Measurements from ENCODE around the gene EVC.

The EVC gene

GRCh38 chr4:5689065-5689464 lies 21.9 kb upstream of the EVC start:
- H3K9me3 ChIP-seq (ENCODE audit: control insufficient read depth in 5 of 5, low read length in 5 of 5) = peaks cover 0 to 4% (median 0%) of the 10 kb centered on the region in 5 donors
- H3K9ac ChIP-seq (ENCODE audit: low read length in 5 of 5) = no peak overlapping the region
- H3K27ac ChIP-seq (ENCODE audit: low read depth, low read length) = no peak overlapping the region
- H3K4me1 ChIP-seq (ENCODE audit: control insufficient read depth in 5 of 5, insufficient read depth in 5 of 5, low read length in 5 of 5) = no peaks in the 10 kb centered on the region
- H3K36me3 ChIP-seq (ENCODE audit: control insufficient read depth in 5 of 5, insufficient read depth in 5 of 5, low read length in 5 of 5) = peaks cover 9 to 59% (median 53%) of the 10 kb centered on the region in 5 donors
- H3K27me3 ChIP-seq (ENCODE audit: control insufficient read depth in 5 of 5, insufficient read depth in 4 of 5, low read length in 5 of 5) = no peaks in the 10 kb centered on the region
- no peak overlapping the region for H3K4me3 ChIP-seq (ENCODE audit: low read depth in 1 of 5, low read length in 5 of 5)

- Histone ChIP-seq H3K27ac (ENCODE audit: low read depth, low read length) (no peak overlapping the region), H3K4me3 (ENCODE audit: low read depth in 1 of 5, low read length in 5 of 5) (no peak overlapping the region), H3K4me1 (ENCODE audit: control insufficient read depth in 5 of 5, insufficient read depth in 5 of 5, low read length in 5 of 5) (no peaks in the 10 kb centered on the region), H3K36me3 (ENCODE audit: control insufficient read depth in 5 of 5, insufficient read depth in 5 of 5, low read length in 5 of 5) (peaks cover 13 to 48% (median 42%) of the 10 kb centered on the region in 5 donors), H3K27me3 (ENCODE audit: control insufficient read depth in 5 of 5, insufficient read depth in 4 of 5, low read length in 5 of 5) (no peaks in the 10 kb centered on the region), H3K9me3 (ENCODE audit: control insufficient read depth in 5 of 5, low read length in 5 of 5) (no peaks in the 10 kb centered on the region), H3K9ac (ENCODE audit: low read length in 5 of 5) (no peak overlapping the region)
These were observed 19.4 kb upstream of the EVC start for GRCh38 chr4:5691491-5692132.

GRCh38 chr4:5693871-5694270 lies 17.1 kb upstream of the EVC start:
- H3K27ac ChIP-seq (ENCODE audit: low read depth, low read length) = no peak overlapping the region
- no peaks in the 10 kb centered on the region for H3K4me1 ChIP-seq (ENCODE audit: control insufficient read depth in 5 of 5, insufficient read depth in 5 of 5, low read length in 5 of 5)
- no peaks in the 10 kb centered on the region for H3K27me3 ChIP-seq (ENCODE audit: control insufficient read depth in 5 of 5, insufficient read depth in 4 of 5, low read length in 5 of 5)
- H3K9me3 ChIP-seq (ENCODE audit: control insufficient read depth in 5 of 5, low read length in 5 of 5) = no peaks in the 10 kb centered on the region
- no peak overlapping the region for H3K9ac ChIP-seq (ENCODE audit: low read length in 5 of 5)
- H3K36me3 ChIP-seq (ENCODE audit: control insufficient read depth in 5 of 5, insufficient read depth in 5 of 5, low read length in 5 of 5) = peaks cover 13 to 45% (median 35%) of the 10 kb centered on the region in 5 donors
- H3K4me3 ChIP-seq (ENCODE audit: low read depth in 1 of 5, low read length in 5 of 5) = no peak overlapping the region

GRCh38 chr4:5696341-5696740 lies 14.7 kb upstream of the EVC start:
- Histone ChIP-seq H3K27ac (ENCODE audit: low read depth, low read length) (no peak overlapping the region), H3K4me3 (ENCODE audit: low read depth in 1 of 5, low read length in 5 of 5) (no peak overlapping the region), H3K4me1 (ENCODE audit: control insufficient read depth in 5 of 5, insufficient read depth in 5 of 5, low read length in 5 of 5) (peaks cover 0 to 4% (median 0%) of the 10 kb centered on the region in 5 donors), H3K36me3 (ENCODE audit: control insufficient read depth in 5 of 5, insufficient read depth in 5 of 5, low read length in 5 of 5) (peaks cover 8 to 32% (median 24%) of the 10 kb centered on the region in 5 donors), H3K9ac (ENCODE audit: low read length in 5 of 5) (no peak overlapping the region), H3K27me3 (ENCODE audit: control insufficient read depth in 5 of 5, insufficient read depth in 4 of 5, low read length in 5 of 5) (no peaks in the 10 kb centered on the region), H3K9me3 (ENCODE audit: control insufficient read depth in 5 of 5, low read length in 5 of 5) (no peaks in the 10 kb centered on the region)

- peaks cover 0 to 4% (median 0%) of the 10 kb centered on the region in 5 donors for H3K4me1 ChIP-seq (ENCODE audit: control insufficient read depth in 5 of 5, insufficient read depth in 5 of 5, low read length in 5 of 5)
- H3K36me3 ChIP-seq (ENCODE audit: control insufficient read depth in 5 of 5, insufficient read depth in 5 of 5, low read length in 5 of 5) = peaks cover 0 to 19% (median 16%) of the 10 kb centered on the region in 5 donors
- no peak overlapping the region for H3K4me3 ChIP-seq (ENCODE audit: low read depth in 1 of 5, low read length in 5 of 5)
- H3K27me3 ChIP-seq (ENCODE audit: control insufficient read depth in 5 of 5, insufficient read depth in 4 of 5, low read length in 5 of 5) = no peaks in the 10 kb centered on the region
- no peak overlapping the region for H3K27ac ChIP-seq (ENCODE audit: low read depth, low read length)
- no peaks in the 10 kb centered on the region for H3K9me3 ChIP-seq (ENCODE audit: control insufficient read depth in 5 of 5, low read length in 5 of 5)
- H3K9ac ChIP-seq (ENCODE audit: low read length in 5 of 5) = no peak overlapping the region
These were observed 10.5 kb upstream of the EVC start for GRCh38 chr4:5700459-5700858.

- H3K27ac ChIP-seq (ENCODE audit: low read depth, low read length) = no peak overlapping the region
- H3K36me3 ChIP-seq (ENCODE audit: control insufficient read depth in 5 of 5, insufficient read depth in 5 of 5, low read length in 5 of 5) = peaks cover 0 to 13% (median 5%) of the 10 kb centered on the region in 5 donors
- peaks cover 0 to 5% (median 2%) of the 10 kb centered on the region in 5 donors for H3K27me3 ChIP-seq (ENCODE audit: control insufficient read depth in 5 of 5, insufficient read depth in 4 of 5, low read length in 5 of 5)
- H3K9ac ChIP-seq (ENCODE audit: low read length in 5 of 5) = no peak overlapping the region
- H3K9me3 ChIP-seq (ENCODE audit: control insufficient read depth in 5 of 5, low read length in 5 of 5) = no peaks in the 10 kb centered on the region
- peaks cover 0 to 9% (median 5%) of the 10 kb centered on the region in 5 donors for H3K4me1 ChIP-seq (ENCODE audit: control insufficient read depth in 5 of 5, insufficient read depth in 5 of 5, low read length in 5 of 5)
- no peak overlapping the region for H3K4me3 ChIP-seq (ENCODE audit: low read depth in 1 of 5, low read length in 5 of 5)
These were observed 9.0 kb upstream of the EVC start for GRCh38 chr4:5701971-5702370.

- Histone ChIP-seq H3K27ac (ENCODE audit: low read depth, low read length) (no peak overlapping the region), H3K4me3 (ENCODE audit: low read depth in 1 of 5, low read length in 5 of 5) (no peak overlapping the region), H3K27me3 (ENCODE audit: control insufficient read depth in 5 of 5, insufficient read depth in 4 of 5, low read length in 5 of 5) (peaks cover 0 to 14% (median 5%) of the 10 kb centered on the region in 5 donors), H3K9ac (ENCODE audit: low read length in 5 of 5) (no peak overlapping the region), H3K36me3 (ENCODE audit: control insufficient read depth in 5 of 5, insufficient read depth in 5 of 5, low read length in 5 of 5) (peaks cover 0 to 9% (median 0%) of the 10 kb centered on the region in 5 donors), H3K9me3 (ENCODE audit: control insufficient read depth in 5 of 5, low read length in 5 of 5) (no peaks in the 10 kb centered on the region), H3K4me1 (ENCODE audit: control insufficient read depth in 5 of 5, insufficient read depth in 5 of 5, low read length in 5 of 5) (peaks cover 4 to 27% (median 21%) of the 10 kb centered on the region in 5 donors)
These were observed 7.2 kb upstream of the EVC start for GRCh38 chr4:5703831-5704230.

GRCh38 chr4:5704276-5704675 lies 6.7 kb upstream of the EVC start:
- Histone ChIP-seq H3K4me1 (ENCODE audit: control insufficient read depth in 5 of 5, insufficient read depth in 5 of 5, low read length in 5 of 5) (peaks cover 4 to 32% (median 24%) of the 10 kb centered on the region in 5 donors), H3K9me3 (ENCODE audit: control insufficient read depth in 5 of 5, low read length in 5 of 5) (no peaks in the 10 kb centered on the region), H3K36me3 (ENCODE audit: control insufficient read depth in 5 of 5, insufficient read depth in 5 of 5, low read length in 5 of 5) (peaks cover 0 to 9% (median 0%) of the 10 kb centered on the region in 5 donors), H3K4me3 (ENCODE audit: low read depth in 1 of 5, low read length in 5 of 5) (no peak overlapping the region), H3K27me3 (ENCODE audit: control insufficient read depth in 5 of 5, insufficient read depth in 4 of 5, low read length in 5 of 5) (peaks cover 0 to 14% (median 5%) of the 10 kb centered on the region in 5 donors), H3K9ac (ENCODE audit: low read length in 5 of 5) (no peak overlapping the region), H3K27ac (ENCODE audit: low read depth, low read length) (no peak overlapping the region)

GRCh38 chr4:5705647-5706320 lies 5.2 kb upstream of the EVC start:
- H3K9ac ChIP-seq (ENCODE audit: low read length in 5 of 5) = no peak overlapping the region
- no peak overlapping the region for H3K27ac ChIP-seq (ENCODE audit: low read depth, low read length)
- peaks cover 2 to 36% (median 29%) of the 10 kb centered on the region in 5 donors for H3K4me1 ChIP-seq (ENCODE audit: control insufficient read depth in 5 of 5, insufficient read depth in 5 of 5, low read length in 5 of 5)
- peaks cover 0 to 14% (median 5%) of the 10 kb centered on the region in 5 donors for H3K27me3 ChIP-seq (ENCODE audit: control insufficient read depth in 5 of 5, insufficient read depth in 4 of 5, low read length in 5 of 5)
- H3K9me3 ChIP-seq (ENCODE audit: control insufficient read depth in 5 of 5, low read length in 5 of 5) = no peaks in the 10 kb centered on the region
- H3K4me3 ChIP-seq (ENCODE audit: low read depth in 1 of 5, low read length in 5 of 5) = no peak overlapping the region
- peaks cover 0 to 9% (median 0%) of the 10 kb centered on the region in 5 donors for H3K36me3 ChIP-seq (ENCODE audit: control insufficient read depth in 5 of 5, insufficient read depth in 5 of 5, low read length in 5 of 5)

All from subcutaneous abdominal adipose tissue (tissue), 5 donors.